Calu3 (cell line): ENCODE results near the gene RTTN. TPM values are rescaled to one million over a fixed set of nuclear protein-coding genes. Genes with fewer than 3 reads are reported as not detected.

Experiments
- BruUV-seq: library from RNA; stranded (reverse); fragments of 400-500 nt; replicated peaks from 2 replicates; lab custom pipeline; 2021; lab: Mats Ljungman, UMichigan
- CTCF ChIA-PET: fragments of 300-600 bp; sonication (Branson Sonifier 250); formaldehyde crosslinking; loops from one replicate; lab custom pipeline; 2022; ENCODE audit warnings: antibody characterized with exemption; lab: Charles Lee
- DNase-seq: peaks from one replicate; pipeline ENCODE4 v3.0.0; 2022
- H3K27ac Mint-ChIP-seq: one replicate; pipeline ENCODE4 v1.8.0; 2022; ENCODE audit warnings: mixed read lengths; ENCODE audit not compliant: unreplicated experiment
- H3K27me3 Mint-ChIP-seq: one replicate; pipeline ENCODE4 v1.8.0; 2022; ENCODE audit warnings: mixed read lengths; ENCODE audit not compliant: unreplicated experiment
- H3K36me3 Mint-ChIP-seq: one replicate; pipeline ENCODE4 v1.8.0; 2022; ENCODE audit warnings: mild to moderate bottlenecking, moderate library complexity, mixed read lengths; ENCODE audit not compliant: insufficient read depth, unreplicated experiment
- H3K4me1 Mint-ChIP-seq: one replicate; pipeline ENCODE4 v1.8.0; 2022; ENCODE audit warnings: mild to moderate bottlenecking, low read depth, mixed read lengths; ENCODE audit not compliant: unreplicated experiment
- H3K4me3 Mint-ChIP-seq: one replicate; pipeline ENCODE4 v1.8.0; 2022; ENCODE audit warnings: mild to moderate bottlenecking, low read depth, moderate library complexity, mixed read lengths; ENCODE audit not compliant: unreplicated experiment
- H3K9me3 Mint-ChIP-seq: one replicate; pipeline ENCODE4 v1.8.0; 2022; ENCODE audit warnings: low read depth, mixed read lengths; ENCODE audit not compliant: unreplicated experiment
- CTCF ChIP-seq: fragments of 200-600 bp; IDR thresholded peaks from one replicate; pipeline ENCODE4 v1.8.0; 2022; ENCODE audit warnings: antibody characterized with exemption; ENCODE audit not compliant: unreplicated experiment
- intact Hi-C: fragments of 100-400 bp; cut with micrococcal nuclease; formaldehyde crosslinking; loops from one replicate; pipeline ENCODE4 v1.10.0; 2022; ENCODE audit not compliant: unreplicated experiment
- total RNA-seq: library from RNA; stranded (reverse); gene quantifications from 2 replicates; pipeline ENCODE4 v1.2.3, GENCODE V29; 2022

The RTTN gene
- total RNA-seq, 1 experiment from 2014 or later: 22.7 TPM

- Mint-ChIP-seq H3K27me3 (no peaks in the 10 kb centered on the region), H3K4me1 (no peaks in the 10 kb centered on the region), H3K36me3 (no peaks in the 10 kb centered on the region), H3K9me3 (no peaks in the 10 kb centered on the region), H3K4me3 (no peak overlapping the region), H3K27ac (no peak overlapping the region)
- BruUV-seq: no TSS peak
- intact Hi-C loops: no loop called here
- CTCF ChIA-PET: no interaction called here
- TF ChIP-seq CTCF: no peak
- no peak for DNase-seq
These were observed 237.4 kb downstream of the RTTN start for GRCh38 chr18:69968039-69968438.

DNA sequence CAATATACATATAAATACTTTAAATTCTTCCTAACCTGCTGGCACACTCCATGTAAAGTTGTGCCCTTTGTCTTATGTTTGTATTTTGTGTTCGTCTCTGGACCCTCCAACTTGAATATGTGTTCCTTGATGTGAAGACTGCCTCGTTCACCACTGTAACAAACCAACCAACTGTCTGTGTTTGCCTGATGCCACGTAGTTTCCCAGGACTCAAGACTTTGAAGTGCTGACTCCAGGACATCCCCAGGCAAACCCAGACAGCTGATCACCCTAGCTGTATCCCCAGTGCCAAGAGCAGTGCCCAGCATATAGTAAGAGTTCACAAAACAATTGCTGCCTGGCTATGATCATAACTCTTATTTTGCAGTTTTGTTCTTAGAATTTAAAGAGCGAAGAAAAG, 242.3 kb downstream of the RTTN start:
- TF ChIP-seq CTCF: no peak
- no peaks in the 10 kb centered on the region for H3K9me3 Mint-ChIP-seq
- BruUV-seq: no TSS peak

DNA sequence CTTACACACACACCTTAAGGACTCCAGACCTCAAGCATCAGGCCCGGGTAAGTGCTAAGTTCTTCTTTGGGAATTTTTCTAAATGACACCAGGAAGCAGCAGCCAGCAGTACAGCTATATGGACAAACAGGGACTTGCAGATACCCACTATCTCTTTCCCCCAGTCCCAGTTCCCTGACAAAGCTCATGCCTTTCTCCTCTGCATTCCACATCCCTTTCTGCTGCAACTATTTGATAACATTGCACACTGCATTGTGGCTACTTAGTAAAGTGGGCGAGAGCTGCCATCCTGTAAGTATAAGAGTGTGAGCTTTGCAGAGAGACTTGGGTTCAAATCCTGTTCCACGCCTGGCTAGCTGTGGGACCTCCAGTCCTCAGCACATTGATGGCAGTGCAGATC, 243.8 kb downstream of the RTTN start:
- TF ChIP-seq CTCF: no peak
- H3K4me1 Mint-ChIP-seq: no peaks in the 10 kb centered on the region
- no peak overlapping the region for H3K27ac Mint-ChIP-seq
- H3K27me3 Mint-ChIP-seq: no peaks in the 10 kb centered on the region
- no peaks in the 10 kb centered on the region for H3K9me3 Mint-ChIP-seq
- H3K4me3 Mint-ChIP-seq: no peak overlapping the region
- H3K36me3 Mint-ChIP-seq: no peaks in the 10 kb centered on the region
- CTCF ChIA-PET: no interaction called here
- DNase-seq: no peak
- no TSS peak for BruUV-seq
- intact Hi-C loops: no loop called here

More for the DNA sequence above, 242.3 kb downstream of the RTTN start:
- Mint-ChIP-seq H3K4me3 (no peak overlapping the region), H3K4me1 (no peaks in the 10 kb centered on the region), H3K36me3 (no peaks in the 10 kb centered on the region), H3K27me3 (no peaks in the 10 kb centered on the region), H3K27ac (no peak overlapping the region)
- intact Hi-C loops: no loop called here
- no peak for DNase-seq
- CTCF ChIA-PET: no interaction called here

DNA sequence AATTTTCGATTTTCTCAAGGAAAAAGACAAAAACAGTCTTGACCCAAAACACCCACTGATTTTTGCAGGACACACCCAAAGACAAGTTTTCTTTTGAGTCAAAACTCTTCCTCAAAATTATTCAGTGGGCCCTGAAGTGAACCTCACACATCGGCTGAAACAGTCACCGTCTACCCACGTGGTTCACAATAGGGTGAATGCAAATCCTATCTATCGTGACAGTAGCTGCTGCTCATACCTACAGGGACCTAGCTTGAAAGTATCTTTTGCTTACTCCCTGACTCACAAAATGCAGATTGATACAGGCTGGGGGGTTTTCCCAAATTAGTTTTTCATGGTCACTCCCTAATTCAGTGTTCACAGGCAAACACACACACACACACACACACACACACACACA, 247.1 kb downstream of the RTTN start:
- DNase-seq: no peak
- BruUV-seq: no TSS peak
- Mint-ChIP-seq H3K36me3 (no peaks in the 10 kb centered on the region), H3K4me1 (no peaks in the 10 kb centered on the region), H3K27me3 (no peaks in the 10 kb centered on the region), H3K27ac (no peak overlapping the region), H3K4me3 (no peak overlapping the region), H3K9me3 (no peaks in the 10 kb centered on the region)
- intact Hi-C loops: no loop called here
- TF ChIP-seq CTCF: no peak
- CTCF ChIA-PET: no interaction called here
